ENCODE results near the gene WNT2B. TPM values are rescaled to one million over a fixed set of nuclear protein-coding genes. Genes with fewer than 3 reads are reported as not detected.
A peak's percentile ranks its signal among the peaks of the same experiment; 100 is the strongest.

Gene WNT2B
- total RNA-seq, 1 donor from 2014 or later: 6.1 TPM

GRCh38 chr1:112527266-112528010, 18.7 kb downstream of the WNT2B start:
- no peak for DNase-seq

GRCh38 chr1:112528076-112528475, 19.3 kb downstream of the WNT2B start:
- DNase-seq: no peak

- DNase-seq: peak; percentile 32
These were observed 20.5 kb downstream of the WNT2B start for GRCh38 chr1:112529301-112529700.

DNA sequence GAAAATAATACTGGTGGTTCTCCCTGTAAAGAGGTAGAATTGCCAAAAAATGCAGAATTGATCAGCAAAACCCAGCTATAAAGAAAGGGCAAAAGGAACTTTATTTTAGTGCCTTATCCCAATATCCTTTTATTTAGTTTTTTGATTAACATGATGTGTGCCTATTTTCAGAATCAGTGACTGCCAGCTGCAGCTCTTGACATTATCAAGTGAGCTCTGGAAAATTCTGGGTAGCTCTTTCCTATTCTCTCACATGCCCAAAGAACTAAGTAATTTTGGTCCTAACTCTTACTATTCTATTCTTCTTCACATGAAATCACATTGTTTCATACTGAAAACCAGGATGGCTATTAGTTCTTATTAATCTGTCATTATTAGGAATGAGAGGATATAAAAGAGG, 22.1 kb downstream of the WNT2B start:
- no peak for DNase-seq

- DNase-seq: no peak
These were observed 23.3 kb downstream of the WNT2B start for GRCh38 chr1:112532064-112532463.

DNA sequence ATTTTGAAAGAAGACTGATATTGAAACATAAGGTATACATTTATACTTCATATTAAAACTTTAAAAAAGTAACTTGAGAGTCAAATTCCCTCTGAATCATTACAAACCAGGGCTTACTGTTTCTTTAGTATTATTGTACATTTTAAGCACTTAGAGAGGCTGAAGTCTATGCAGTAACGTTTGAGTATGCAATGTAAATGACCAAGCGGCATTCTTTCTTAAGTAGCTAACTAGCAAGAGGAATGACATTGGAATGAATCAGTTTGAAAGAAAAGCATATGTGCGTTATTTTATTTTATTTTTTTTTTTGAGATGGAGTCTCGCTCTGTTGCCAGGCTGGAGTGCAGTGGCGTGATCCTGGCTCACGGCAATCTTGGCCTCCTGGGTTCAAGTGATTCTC, 24.3 kb downstream of the WNT2B start:
- no peak for DNase-seq

DNA sequence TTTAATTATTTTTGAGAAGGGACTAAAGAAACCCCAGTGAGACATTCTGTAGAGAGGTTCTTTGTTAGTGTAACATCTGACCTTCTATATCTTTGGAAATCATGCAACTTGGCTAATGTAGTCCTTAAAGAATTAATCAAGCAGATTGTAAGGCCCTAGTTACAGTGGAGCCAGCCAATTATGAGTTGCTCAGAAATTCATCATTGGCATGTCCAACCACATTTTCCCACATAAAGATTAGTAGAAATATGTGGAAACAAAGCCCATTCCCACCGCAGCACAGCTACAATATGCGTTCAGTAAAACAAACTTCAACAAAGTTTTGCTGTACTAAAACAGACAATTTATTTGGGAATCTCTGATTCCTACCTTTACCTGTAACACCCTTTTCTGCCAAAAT, 27.8 kb downstream of the WNT2B start:
- DNase-seq: no peak

- no peak for DNase-seq
These were observed 28.7 kb downstream of the WNT2B start for GRCh38 chr1:112537456-112537855.

- DNase-seq: no peak
These were observed 30.1 kb downstream of the WNT2B start for GRCh38 chr1:112538883-112539282.

- DNase-seq: no peak
These were observed 31.5 kb downstream of the WNT2B start for GRCh38 chr1:112540226-112540794.

GRCh38 chr1:112541299-112541698, 32.5 kb downstream of the WNT2B start:
- DNase-seq: no peak

GRCh38 chr1:112542206-112542973, 33.6 kb downstream of the WNT2B start:
- DNase-seq: no peak

- no peak for DNase-seq
These were observed 35.4 kb downstream of the WNT2B start for GRCh38 chr1:112544011-112544688.

GRCh38 chr1:112544751-112545150, 36.0 kb downstream of the WNT2B start:
- no peak for DNase-seq

DNA sequence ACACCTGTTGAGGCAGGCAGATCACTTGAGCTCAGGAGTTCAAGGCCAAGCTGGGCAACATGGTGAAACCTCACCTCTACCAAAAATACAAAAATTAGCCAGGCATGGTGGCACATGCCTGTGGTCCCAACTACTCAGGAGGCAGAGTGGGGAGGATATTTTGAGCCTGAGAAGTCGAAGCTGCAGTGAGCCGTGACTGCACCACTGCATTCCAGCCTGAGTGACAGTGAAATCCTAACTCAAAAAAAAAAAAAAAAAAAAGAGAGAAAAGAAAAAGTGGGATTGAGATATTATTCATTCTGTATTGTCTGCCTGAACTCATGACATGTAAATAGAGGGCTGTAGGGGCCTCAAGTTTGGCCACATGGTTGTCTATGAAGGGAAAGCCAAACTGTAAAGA, 37.3 kb downstream of the WNT2B start:
- no peak for DNase-seq

DNA sequence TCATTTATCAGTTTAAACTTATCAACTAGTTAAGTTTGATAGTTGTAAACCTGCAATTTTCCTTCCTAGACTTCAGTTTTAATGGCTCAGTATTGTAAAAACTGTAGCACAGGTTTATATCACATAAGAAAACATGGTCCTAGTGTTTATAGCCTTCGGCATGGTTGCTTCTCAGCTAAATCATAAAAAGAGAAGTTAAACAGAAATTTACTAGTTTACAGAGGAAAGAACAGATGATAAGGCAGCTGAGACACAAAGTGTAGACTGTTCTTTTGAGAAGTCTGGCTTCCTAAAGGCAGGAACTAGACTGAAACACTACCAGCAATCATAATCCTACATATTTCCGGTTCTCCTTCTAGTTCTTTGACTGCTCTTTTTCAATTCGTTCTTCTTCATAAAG, 39.8 kb downstream of the WNT2B start:
- no peak for DNase-seq

DNA sequence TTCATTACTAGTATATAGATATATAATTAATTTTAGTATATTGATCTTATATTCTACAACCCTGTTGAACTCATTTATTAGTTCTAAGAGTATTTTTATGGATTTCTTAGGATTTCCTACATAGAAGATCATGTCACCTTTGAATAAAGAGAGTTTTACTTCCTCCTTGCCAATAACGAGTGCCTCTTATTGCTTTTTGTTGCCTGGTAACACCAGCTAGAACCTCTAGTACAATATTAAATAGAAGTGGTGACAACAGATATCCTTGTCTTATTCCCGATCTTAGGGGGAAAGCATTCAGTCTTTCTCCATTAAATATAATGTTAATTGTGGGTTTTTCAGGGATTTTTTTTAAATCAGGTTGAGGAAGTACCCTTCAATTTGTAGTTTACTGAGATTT, 40.8 kb downstream of the WNT2B start:
- DNase-seq: no peak

DNA sequence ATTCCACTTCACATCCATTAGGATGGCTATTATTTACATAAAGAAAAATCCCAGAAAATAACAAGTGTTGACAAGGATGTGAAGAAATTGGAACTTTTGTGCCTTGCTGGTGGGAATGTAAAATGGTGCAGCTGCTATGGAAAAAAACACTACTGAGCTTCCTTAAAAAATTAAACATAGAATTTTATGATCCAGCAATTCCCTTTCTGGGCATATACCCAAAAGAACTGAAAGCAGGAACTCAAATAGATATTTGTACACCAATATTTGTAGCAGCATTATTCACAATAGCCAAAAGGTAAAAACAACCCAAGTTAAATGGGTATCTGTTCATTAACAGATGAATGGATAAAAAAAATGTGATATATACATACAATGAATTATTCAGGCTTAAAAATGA, 45.6 kb downstream of the WNT2B start:
- no peak for DNase-seq

GRCh38 chr1:112557385-112557784, 48.6 kb downstream of the WNT2B start:
- DNase-seq: no peak

GRCh38 chr1:112558634-112559033, 49.9 kb downstream of the WNT2B start:
- no peak for DNase-seq

GRCh38 chr1:112563341-112563740, 54.6 kb downstream of the WNT2B start:
- DNase-seq: no peak

DNA sequence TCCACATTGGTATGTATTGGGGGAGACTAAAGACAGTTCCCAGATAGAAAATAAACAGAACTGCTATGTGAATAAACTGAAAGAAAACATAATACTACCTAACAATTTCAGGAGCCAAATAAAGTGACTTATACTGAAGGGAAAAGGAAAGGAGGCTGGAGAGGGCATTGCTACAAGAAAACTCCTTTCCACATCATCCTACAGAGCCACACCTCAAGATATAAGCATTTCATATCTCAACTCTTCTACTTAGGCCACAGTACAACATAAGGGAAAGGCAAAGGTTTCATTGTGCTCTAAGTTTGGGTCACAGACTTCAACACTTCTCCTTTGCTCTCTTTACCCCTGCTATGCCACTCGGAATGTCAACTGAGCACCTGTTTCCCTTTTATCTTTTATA, 55.3 kb downstream of the WNT2B start:
- no peak for DNase-seq

GRCh38 chr1:112565800-112566199, 57.0 kb downstream of the WNT2B start:
- no peak for DNase-seq
